Measurements from ENCODE around the gene PGC.

PGC gene

DNA sequence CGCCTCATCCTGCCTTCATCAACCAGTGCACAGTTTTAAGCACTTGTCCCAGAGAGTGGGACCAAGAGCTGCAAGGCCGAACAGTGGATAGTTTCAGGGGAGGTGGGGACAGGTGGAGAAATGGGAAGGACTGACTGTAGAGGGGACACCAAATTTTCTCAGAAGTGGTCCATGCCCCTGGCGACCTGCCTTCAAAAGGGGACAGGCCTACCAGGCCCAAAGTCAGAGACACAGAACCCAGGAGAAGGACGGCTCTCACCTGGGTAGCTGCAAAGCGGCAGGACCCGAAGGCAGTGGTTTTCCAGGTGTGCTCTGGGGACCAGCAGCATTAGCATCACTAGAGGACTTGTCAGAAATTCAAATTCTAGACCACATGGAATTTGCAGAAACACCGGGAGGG lies 17.6 kb downstream of the PGC start:
- H3K4me1 ChIP-seq (ENCODE audit: control insufficient read depth in 2 of 2, insufficient read depth in 2 of 2, low read length in 2 of 2): peaks cover 44 to 46% of the 10 kb centered on the region in 2 donors

DNA sequence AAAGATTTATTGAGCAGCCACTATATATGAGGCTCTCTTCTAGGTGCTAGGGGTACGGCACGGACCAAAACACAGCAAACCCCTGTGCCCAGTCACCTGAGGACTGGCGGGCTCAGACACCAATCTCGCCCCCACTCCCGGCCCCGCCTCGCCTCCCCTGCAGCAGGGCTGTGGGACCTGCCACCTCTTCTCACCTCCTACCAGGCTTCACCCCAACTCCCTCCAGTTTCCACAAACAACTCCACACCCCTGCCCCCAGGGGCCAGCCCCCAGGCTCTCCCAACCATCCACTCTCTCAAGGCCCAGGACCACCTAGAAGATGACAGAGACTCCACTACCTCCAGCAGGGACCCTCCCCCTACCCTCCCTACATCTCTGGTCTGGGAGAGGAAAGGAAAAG lies 18.2 kb downstream of the PGC start:
- Histone ChIP-seq H3K4me1 (ENCODE audit: control insufficient read depth in 2 of 2, insufficient read depth in 2 of 2, low read length in 2 of 2) (peaks cover 44 to 48% of the 10 kb centered on the region in 2 donors), H3K9me3 (ENCODE audit: control insufficient read depth in 2 of 2, low read length in 2 of 2) (no peaks in the 10 kb centered on the region), H3K27ac (ENCODE audit: low read depth in 2 of 2, low read length in 2 of 2) (peak overlapping the region in 1 of 2 donors; percentile 63), H3K27me3 (ENCODE audit: control insufficient read depth in 2 of 2, insufficient read depth in 2 of 2, low read length in 2 of 2) (no peaks in the 10 kb centered on the region), H3K4me3 (ENCODE audit: low read length in 2 of 2) (no peak overlapping the region), H3K9ac (ENCODE audit: low read depth in 1 of 2, low read length in 2 of 2) (peak overlapping the region in 1 of 2 donors; percentile 47), H3K36me3 (ENCODE audit: control insufficient read depth in 2 of 2, insufficient read depth in 2 of 2, low read length in 2 of 2) (peaks cover 0 to 7% of the 10 kb centered on the region in 2 donors)

More for the DNA sequence above, 17.6 kb downstream of the PGC start:
- no peaks in the 10 kb centered on the region for H3K9me3 ChIP-seq (ENCODE audit: control insufficient read depth in 2 of 2, low read length in 2 of 2)
- H3K4me3 ChIP-seq (ENCODE audit: low read length in 2 of 2): no peak overlapping the region
- no peaks in the 10 kb centered on the region for H3K27me3 ChIP-seq (ENCODE audit: control insufficient read depth in 2 of 2, insufficient read depth in 2 of 2, low read length in 2 of 2)
- H3K36me3 ChIP-seq (ENCODE audit: control insufficient read depth in 2 of 2, insufficient read depth in 2 of 2, low read length in 2 of 2): peaks cover 0 to 5% of the 10 kb centered on the region in 2 donors
- H3K27ac ChIP-seq (ENCODE audit: low read depth in 2 of 2, low read length in 2 of 2): no peak overlapping the region
- no peak overlapping the region for H3K9ac ChIP-seq (ENCODE audit: low read depth in 1 of 2, low read length in 2 of 2)

GRCh38 chr6:41728073-41728936 lies 18.9 kb downstream of the PGC start:
- Histone ChIP-seq H3K4me3 (ENCODE audit: low read length in 2 of 2) (no peak overlapping the region), H3K36me3 (ENCODE audit: control insufficient read depth in 2 of 2, insufficient read depth in 2 of 2, low read length in 2 of 2) (peaks cover 0 to 7% of the 10 kb centered on the region in 2 donors), H3K27ac (ENCODE audit: low read depth in 2 of 2, low read length in 2 of 2) (peak overlapping the region; percentile 63 to 64), H3K27me3 (ENCODE audit: control insufficient read depth in 2 of 2, insufficient read depth in 2 of 2, low read length in 2 of 2) (no peaks in the 10 kb centered on the region), H3K4me1 (ENCODE audit: control insufficient read depth in 2 of 2, insufficient read depth in 2 of 2, low read length in 2 of 2) (peaks cover 41 to 44% of the 10 kb centered on the region in 2 donors), H3K9ac (ENCODE audit: low read depth in 1 of 2, low read length in 2 of 2) (peak overlapping the region in 1 of 2 donors; percentile 47), H3K9me3 (ENCODE audit: control insufficient read depth in 2 of 2, low read length in 2 of 2) (no peaks in the 10 kb centered on the region)

- Histone ChIP-seq H3K9ac (ENCODE audit: low read depth in 1 of 2, low read length in 2 of 2) (no peak overlapping the region), H3K27me3 (ENCODE audit: control insufficient read depth in 2 of 2, insufficient read depth in 2 of 2, low read length in 2 of 2) (no peaks in the 10 kb centered on the region), H3K36me3 (ENCODE audit: control insufficient read depth in 2 of 2, insufficient read depth in 2 of 2, low read length in 2 of 2) (peaks cover 0 to 7% of the 10 kb centered on the region in 2 donors), H3K27ac (ENCODE audit: low read depth in 2 of 2, low read length in 2 of 2) (peak overlapping the region; percentile 63 to 64), H3K4me3 (ENCODE audit: low read length in 2 of 2) (no peak overlapping the region), H3K9me3 (ENCODE audit: control insufficient read depth in 2 of 2, low read length in 2 of 2) (no peaks in the 10 kb centered on the region), H3K4me1 (ENCODE audit: control insufficient read depth in 2 of 2, insufficient read depth in 2 of 2, low read length in 2 of 2) (peaks cover 35 to 41% of the 10 kb centered on the region in 2 donors)
Observed at GRCh38 chr6:41727705-41728072, 19.5 kb downstream of the PGC start.

DNA sequence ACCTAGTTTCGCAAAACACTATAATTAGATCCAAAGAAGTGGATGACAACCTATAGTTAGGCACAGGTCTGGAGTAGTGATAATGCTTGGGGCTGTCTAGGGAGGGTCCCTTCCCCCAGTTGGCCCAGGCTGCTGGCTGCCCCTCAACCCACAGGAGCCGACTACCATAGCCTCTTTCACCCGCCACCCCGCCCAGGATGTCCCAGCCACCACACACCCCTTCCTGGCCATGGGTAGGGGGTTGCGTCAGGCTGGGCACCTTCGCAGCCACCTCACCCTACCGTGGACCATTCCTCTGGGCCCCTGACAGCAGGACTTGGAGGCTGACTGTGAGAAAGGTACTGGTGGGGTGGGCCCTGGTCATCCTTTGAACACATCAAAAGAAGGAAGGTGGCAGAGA lies 20.3 kb downstream of the PGC start:
- no peaks in the 10 kb centered on the region for H3K27me3 ChIP-seq (ENCODE audit: control insufficient read depth in 2 of 2, insufficient read depth in 2 of 2, low read length in 2 of 2)
- H3K9ac ChIP-seq (ENCODE audit: low read depth in 1 of 2, low read length in 2 of 2): no peak overlapping the region
- H3K4me1 ChIP-seq (ENCODE audit: control insufficient read depth in 2 of 2, insufficient read depth in 2 of 2, low read length in 2 of 2): peaks cover 31 to 37% of the 10 kb centered on the region in 2 donors
- H3K9me3 ChIP-seq (ENCODE audit: control insufficient read depth in 2 of 2, low read length in 2 of 2): no peaks in the 10 kb centered on the region
- H3K27ac ChIP-seq (ENCODE audit: low read depth in 2 of 2, low read length in 2 of 2): no peak overlapping the region
- no peak overlapping the region for H3K4me3 ChIP-seq (ENCODE audit: low read length in 2 of 2)
- H3K36me3 ChIP-seq (ENCODE audit: control insufficient read depth in 2 of 2, insufficient read depth in 2 of 2, low read length in 2 of 2): peaks cover 0 to 7% of the 10 kb centered on the region in 2 donors

DNA sequence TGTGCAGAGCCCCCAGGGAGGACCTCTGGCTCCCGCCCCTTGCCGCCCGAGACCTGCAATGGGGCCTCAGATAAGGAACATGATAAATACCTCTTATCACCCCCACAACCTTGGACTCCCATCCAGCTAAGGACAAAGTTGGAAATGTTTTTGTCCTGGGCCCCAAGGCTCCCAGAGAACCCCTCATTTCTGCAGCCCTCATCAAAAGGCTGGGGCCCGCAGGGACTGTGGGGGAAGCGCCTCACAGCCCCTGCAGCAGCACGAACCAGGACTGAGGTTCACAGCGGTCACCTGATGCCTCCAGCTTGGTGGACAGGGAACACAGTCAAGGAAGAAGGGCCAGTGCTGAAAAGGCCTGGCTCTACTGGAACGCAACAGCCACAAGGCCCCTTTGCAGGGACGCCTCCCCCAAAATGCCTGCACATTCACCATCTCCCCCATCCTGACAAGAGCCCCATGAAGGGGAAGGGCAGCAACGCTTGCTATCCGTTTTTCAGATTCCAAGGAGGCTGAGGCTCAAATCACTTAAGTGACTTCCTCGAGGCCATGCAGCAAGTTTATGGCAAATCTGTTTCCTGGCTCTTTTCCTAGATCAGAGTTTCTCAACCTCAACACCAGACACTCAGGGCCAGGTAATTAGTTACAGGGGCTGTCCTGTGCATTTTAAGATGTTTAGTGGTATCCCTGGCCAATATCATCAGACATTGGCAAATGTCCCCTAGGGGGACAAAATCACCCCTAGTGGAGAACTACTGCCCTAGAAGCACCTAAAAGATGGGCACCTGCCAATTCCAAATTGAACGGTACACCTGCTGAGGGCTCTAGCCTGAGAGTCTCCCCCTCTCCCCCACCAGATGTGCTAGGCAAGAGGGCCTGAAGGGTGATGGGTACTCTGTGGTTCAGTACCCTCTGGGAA lies 22.4 kb downstream of the PGC start:
- peaks cover 41% of the 10 kb centered on the region in 2 donors for H3K4me1 ChIP-seq (ENCODE audit: control insufficient read depth in 2 of 2, insufficient read depth in 2 of 2, low read length in 2 of 2)

DNA sequence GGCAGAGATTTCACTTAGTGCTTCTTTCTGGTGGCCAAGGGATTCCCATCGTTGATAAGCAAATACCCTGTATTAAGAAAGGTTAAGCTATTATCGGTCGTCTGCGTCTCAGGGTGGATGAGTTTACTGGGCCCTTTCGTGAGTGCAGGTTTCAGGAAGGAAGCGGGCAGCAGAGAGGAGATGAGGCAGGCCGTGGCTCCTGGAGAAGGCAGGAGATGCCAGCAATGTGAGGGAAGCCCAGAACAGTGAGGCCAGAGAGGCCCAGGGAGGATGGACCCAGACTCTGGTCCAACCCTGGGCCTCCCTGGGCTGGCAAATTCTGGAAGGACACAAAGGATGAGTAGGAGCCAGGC lies 23.0 kb downstream of the PGC start:
- no peak overlapping the region for H3K4me3 ChIP-seq (ENCODE audit: low read length in 2 of 2)
- H3K4me1 ChIP-seq (ENCODE audit: control insufficient read depth in 2 of 2, insufficient read depth in 2 of 2, low read length in 2 of 2): peaks cover 40 to 42% of the 10 kb centered on the region in 2 donors
- peak overlapping the region in 1 of 2 donors; percentile 62 for H3K27ac ChIP-seq (ENCODE audit: low read depth in 2 of 2, low read length in 2 of 2)
- H3K9ac ChIP-seq (ENCODE audit: low read depth in 1 of 2, low read length in 2 of 2): no peak overlapping the region
- no peaks in the 10 kb centered on the region for H3K9me3 ChIP-seq (ENCODE audit: control insufficient read depth in 2 of 2, low read length in 2 of 2)
- peaks cover 0 to 2% of the 10 kb centered on the region in 2 donors for H3K36me3 ChIP-seq (ENCODE audit: control insufficient read depth in 2 of 2, insufficient read depth in 2 of 2, low read length in 2 of 2)
- H3K27me3 ChIP-seq (ENCODE audit: control insufficient read depth in 2 of 2, insufficient read depth in 2 of 2, low read length in 2 of 2): no peaks in the 10 kb centered on the region

More for the DNA sequence above, 22.4 kb downstream of the PGC start:
- H3K27me3 ChIP-seq (ENCODE audit: control insufficient read depth in 2 of 2, insufficient read depth in 2 of 2, low read length in 2 of 2): no peaks in the 10 kb centered on the region
- H3K9ac ChIP-seq (ENCODE audit: low read depth in 1 of 2, low read length in 2 of 2): no peak overlapping the region
- H3K4me3 ChIP-seq (ENCODE audit: low read length in 2 of 2): no peak overlapping the region
- peaks cover 0 to 4% of the 10 kb centered on the region in 2 donors for H3K36me3 ChIP-seq (ENCODE audit: control insufficient read depth in 2 of 2, insufficient read depth in 2 of 2, low read length in 2 of 2)
- H3K27ac ChIP-seq (ENCODE audit: low read depth in 2 of 2, low read length in 2 of 2): peak overlapping the region in 1 of 2 donors; percentile 62
- no peaks in the 10 kb centered on the region for H3K9me3 ChIP-seq (ENCODE audit: control insufficient read depth in 2 of 2, low read length in 2 of 2)

DNA sequence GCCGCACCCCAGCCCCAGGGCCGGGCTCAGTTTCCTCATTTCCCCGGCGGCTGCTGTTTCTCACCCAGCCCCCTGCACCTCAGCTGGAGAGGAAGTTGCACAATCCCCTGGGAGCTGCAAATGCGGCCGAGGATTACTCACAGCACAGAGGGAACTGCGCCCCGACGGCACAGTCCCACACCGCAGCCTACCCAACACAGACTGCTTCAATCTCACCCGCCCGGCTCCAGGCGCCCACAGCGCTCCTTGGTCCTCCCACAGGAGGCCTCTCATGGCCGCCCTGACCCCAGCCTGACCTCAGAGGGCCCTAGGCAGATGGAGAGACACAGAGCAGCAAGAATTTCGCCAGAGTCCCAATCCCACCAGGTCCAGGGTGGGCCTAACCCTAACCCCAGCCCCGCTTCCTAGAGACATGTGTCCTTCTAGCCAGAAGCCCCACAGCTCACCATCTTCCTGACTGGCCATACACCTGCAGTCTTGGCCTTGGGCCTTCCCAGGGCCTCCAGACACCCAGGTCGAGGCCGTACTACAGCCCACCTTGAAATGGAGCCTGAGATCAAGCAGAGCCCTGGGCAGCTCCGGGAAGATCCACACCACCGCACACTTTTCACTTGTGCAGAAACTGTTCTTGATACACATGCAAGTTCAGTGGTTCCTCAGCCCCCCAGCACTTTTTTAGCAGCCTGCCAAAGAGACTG lies 23.5 kb downstream of the PGC start:
- Histone ChIP-seq H3K36me3 (ENCODE audit: control insufficient read depth in 2 of 2, insufficient read depth in 2 of 2, low read length in 2 of 2) (peaks cover 0 to 2% of the 10 kb centered on the region in 2 donors), H3K9me3 (ENCODE audit: control insufficient read depth in 2 of 2, low read length in 2 of 2) (no peaks in the 10 kb centered on the region), H3K27me3 (ENCODE audit: control insufficient read depth in 2 of 2, insufficient read depth in 2 of 2, low read length in 2 of 2) (no peaks in the 10 kb centered on the region), H3K27ac (ENCODE audit: low read depth in 2 of 2, low read length in 2 of 2) (peak overlapping the region; percentile 52 to 62), H3K4me1 (ENCODE audit: control insufficient read depth in 2 of 2, insufficient read depth in 2 of 2, low read length in 2 of 2) (peaks cover 35 to 41% of the 10 kb centered on the region in 2 donors), H3K9ac (ENCODE audit: low read depth in 1 of 2, low read length in 2 of 2) (peak overlapping the region in 1 of 2 donors; percentile 3), H3K4me3 (ENCODE audit: low read length in 2 of 2) (peak overlapping the region in 1 of 2 donors; percentile 32)

DNA sequence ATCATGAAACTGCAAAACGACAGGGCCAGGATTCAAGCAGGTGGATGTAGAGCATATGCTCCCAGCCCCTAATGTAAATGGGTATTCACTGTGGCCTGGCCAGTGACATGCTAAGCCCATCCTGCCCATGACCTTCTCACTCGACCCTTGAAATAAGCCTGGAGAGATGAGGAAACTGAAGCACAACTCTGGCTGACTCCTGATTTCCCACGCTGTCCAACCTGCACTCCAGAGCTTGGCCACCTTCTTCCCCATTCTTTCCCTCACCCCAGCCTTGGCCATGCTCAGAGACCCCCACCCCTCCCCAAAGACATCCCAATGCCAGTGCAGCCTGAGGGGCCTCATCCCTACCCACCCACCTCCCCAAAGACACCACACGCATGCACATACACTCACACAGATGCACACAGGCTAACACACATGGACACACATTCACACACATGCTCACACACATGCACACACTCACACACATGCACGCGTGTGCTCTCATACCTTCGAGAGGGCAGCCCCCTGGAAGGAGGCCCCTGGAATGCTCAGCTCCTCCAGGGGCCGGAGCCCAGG lies 24.1 kb downstream of the PGC start:
- Histone ChIP-seq H3K9me3 (ENCODE audit: control insufficient read depth in 2 of 2, low read length in 2 of 2) (no peaks in the 10 kb centered on the region), H3K36me3 (ENCODE audit: control insufficient read depth in 2 of 2, insufficient read depth in 2 of 2, low read length in 2 of 2) (peaks cover 0 to 2% of the 10 kb centered on the region in 2 donors), H3K9ac (ENCODE audit: low read depth in 1 of 2, low read length in 2 of 2) (no peak overlapping the region), H3K27ac (ENCODE audit: low read depth in 2 of 2, low read length in 2 of 2) (peak overlapping the region in 1 of 2 donors; percentile 35), H3K4me1 (ENCODE audit: control insufficient read depth in 2 of 2, insufficient read depth in 2 of 2, low read length in 2 of 2) (peaks cover 29 to 36% of the 10 kb centered on the region in 2 donors), H3K27me3 (ENCODE audit: control insufficient read depth in 2 of 2, insufficient read depth in 2 of 2, low read length in 2 of 2) (no peaks in the 10 kb centered on the region), H3K4me3 (ENCODE audit: low read length in 2 of 2) (peak overlapping the region in 1 of 2 donors; percentile 32)
